Stimulated activated CD4-positive, alpha-beta T cell treated with anti-CD3 and anti-CD28 coated beads, Interleukin-2, amount 100 ng/mL, for 24 hours (primary cell): ENCODE measurements around the gene SLC22A31.

Source experiments
- DNase-seq, 2 donors: peaks; one replicate each; pipeline ENCODE4 v3.0.0-alpha.2; 2020

The SLC22A31 gene

GRCh38 chr16:89147085-89147817 is 53.1 kb downstream of the SLC22A31 start:
- no peak for DNase-seq

- no peak for DNase-seq
These were observed 53.9 kb downstream of the SLC22A31 start for GRCh38 chr16:89146211-89147005.
